Hepatocyte (in vitro differentiated cells): ENCODE data around the gene RPE.
A peak's percentile ranks its signal among the peaks of the same experiment; 100 is the strongest.

Experiments used
- CTCF ChIP-seq: fragments of 200-600 bp; sonication (generic); IDR thresholded peaks from 2 replicates; pipeline ENCODE4 v1.5.1; 2016; ENCODE audit warnings: antibody characterized with exemption, mild to moderate bottlenecking; ENCODE audit not compliant: poor library complexity
- EZH2 ChIP-seq: fragments of 200-600 bp; sonication (generic); IDR thresholded peaks from 2 replicates; pipeline ENCODE4 v1.6.1; 2016; ENCODE audit warnings: antibody characterized with exemption, mild to moderate bottlenecking, borderline replicate concordance
- EZH2phosphoT487 ChIP-seq: fragments of 200-600 bp; sonication (generic); IDR thresholded peaks from one replicate; pipeline ENCODE4 v1.6.1; 2018; ENCODE audit warnings: antibody characterized with exemption, mild to moderate bottlenecking, low read depth, moderate library complexity; ENCODE audit not compliant: unreplicated experiment, severe bottlenecking

DNA sequence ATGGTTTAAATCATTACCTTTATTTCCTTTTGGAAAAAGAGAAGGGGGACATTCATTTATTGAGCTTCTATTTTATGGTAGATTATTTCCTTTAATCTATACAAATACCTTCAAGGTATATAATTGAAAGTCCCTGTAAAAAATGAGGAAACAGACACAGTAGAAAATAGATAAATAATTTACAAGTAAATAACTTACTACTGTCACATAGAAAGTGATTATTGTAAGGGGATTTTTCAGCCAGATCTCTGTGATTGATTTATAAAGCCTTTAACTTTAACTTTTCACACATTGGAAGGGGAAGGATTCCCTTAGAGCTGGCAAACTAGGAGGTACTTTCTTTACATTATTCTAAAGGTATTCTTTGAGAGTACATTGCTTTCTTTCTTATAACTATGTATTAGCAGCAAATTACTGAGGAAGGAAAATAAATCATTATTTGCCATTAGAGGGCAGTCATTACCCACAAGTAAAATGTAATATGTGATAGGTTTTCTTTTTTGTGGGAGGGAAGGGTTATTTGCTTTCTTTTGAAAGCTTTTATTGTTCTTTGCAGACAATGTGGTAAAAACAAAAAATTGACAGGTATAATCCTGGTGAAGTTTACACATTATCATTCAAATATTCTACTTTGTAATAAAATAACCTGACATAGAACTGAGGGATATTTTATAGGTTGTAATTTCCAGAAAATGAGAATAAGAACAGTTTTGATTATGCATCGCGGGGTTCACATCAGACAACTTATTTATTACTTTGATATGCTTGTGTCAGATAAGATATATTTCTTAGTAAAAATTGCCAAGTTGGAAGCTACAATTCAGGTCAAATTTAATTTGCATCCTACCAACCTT, 24.8 kb upstream of the RPE start:
- TF ChIP-seq EZH2 (no peak), CTCF (peak; percentile 77), EZH2phosphoT487 (no peak)
